Esophagus squamous epithelium (tissue), 4 donors: ENCODE measurements around the gene DUS3L.

Source experiments
- CTCF ChIP-seq, 6 experiments: fragments of 450-650 bp in 4 of 6; fragments of 200-600 bp in 2 of 6; sonication (generic) in 2 of 6; IDR thresholded peaks; one replicate each; pipeline ENCODE4 v1.5.1; 2016 to 2019; ENCODE audit warnings: antibody characterized with exemption in 6 of 6, mild to moderate bottlenecking in 4 of 6, moderate library complexity in 4 of 6
- POLR2A ChIP-seq, 4 donors: fragments of 450-650 bp; IDR thresholded peaks; one replicate each; pipeline ENCODE4 v1.6.1; 2017; ENCODE audit warnings: antibody characterized with exemption in 4 of 4, mild to moderate bottlenecking in 4 of 4, moderate library complexity in 3 of 4

GRCh38 chr19:5782945-5783919, 7.7 kb downstream of the DUS3L start:
- TF ChIP-seq CTCF (IDR thresholded peaks at IDR 0.05) (no peak), POLR2A (IDR thresholded peaks at IDR 0.05) (no peak)
